Suppressor macrophage treated with lipopolysaccharide for 1 hour (primary cell): ENCODE measurements around the gene MYMX.
A peak's percentile ranks its signal among the peaks of the same experiment; 100 is the strongest.
"Not testable (repeated sequence)": the region's sequence is repeated elsewhere in the genome, so short reads cannot be mapped to it uniquely, and the experiment has no call there.

Source experiments
- DNase-seq, 3 donors: peaks; one replicate each; pipeline ENCODE4 v3.0.0-alpha.2; 2020 to 2022

Gene MYMX

GRCh38 chr6:44188819-44189218, 27.9 kb upstream of the MYMX start:
- DNase-seq = no peak

DNA sequence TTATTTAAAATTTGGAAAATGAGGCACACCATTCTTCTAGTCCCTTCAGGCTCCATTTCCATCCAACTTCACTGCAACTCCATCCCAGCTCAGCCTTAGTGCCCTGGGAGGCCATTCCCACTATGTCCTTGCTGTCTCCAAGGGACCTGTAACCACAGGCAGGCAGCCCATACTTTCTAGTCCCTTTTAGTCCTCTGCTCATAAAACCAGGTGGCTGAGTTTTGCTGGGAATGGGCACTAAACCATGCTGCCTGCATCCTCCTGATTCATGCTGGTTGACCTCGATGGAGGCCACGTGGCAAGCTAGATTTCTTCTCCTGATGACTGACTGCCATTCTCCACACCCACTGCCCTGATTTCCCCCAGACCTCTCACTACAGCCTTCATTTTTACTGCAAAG, 27.5 kb upstream of the MYMX start:
- DNase-seq = no peak

DNA sequence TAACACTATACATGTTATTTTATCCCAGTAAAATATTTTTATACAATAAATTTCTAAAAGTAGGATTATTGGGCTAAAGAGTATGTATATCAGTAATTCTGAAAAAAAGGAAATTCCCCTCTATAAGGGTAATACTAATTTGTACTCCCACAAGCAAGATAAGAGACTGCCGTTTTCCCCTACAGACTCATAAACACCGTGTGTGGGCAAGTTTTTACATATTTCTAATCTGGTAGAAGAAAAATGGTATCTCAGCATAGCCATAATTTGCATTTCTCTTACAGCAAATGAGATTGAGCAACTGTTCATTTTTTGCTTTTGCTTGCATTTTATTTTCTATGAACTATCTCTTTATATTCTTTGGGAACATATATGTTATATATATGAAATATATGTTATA, 26.0 kb upstream of the MYMX start:
- DNase-seq = peak in 1 of 3 donors; percentile 60

DNA sequence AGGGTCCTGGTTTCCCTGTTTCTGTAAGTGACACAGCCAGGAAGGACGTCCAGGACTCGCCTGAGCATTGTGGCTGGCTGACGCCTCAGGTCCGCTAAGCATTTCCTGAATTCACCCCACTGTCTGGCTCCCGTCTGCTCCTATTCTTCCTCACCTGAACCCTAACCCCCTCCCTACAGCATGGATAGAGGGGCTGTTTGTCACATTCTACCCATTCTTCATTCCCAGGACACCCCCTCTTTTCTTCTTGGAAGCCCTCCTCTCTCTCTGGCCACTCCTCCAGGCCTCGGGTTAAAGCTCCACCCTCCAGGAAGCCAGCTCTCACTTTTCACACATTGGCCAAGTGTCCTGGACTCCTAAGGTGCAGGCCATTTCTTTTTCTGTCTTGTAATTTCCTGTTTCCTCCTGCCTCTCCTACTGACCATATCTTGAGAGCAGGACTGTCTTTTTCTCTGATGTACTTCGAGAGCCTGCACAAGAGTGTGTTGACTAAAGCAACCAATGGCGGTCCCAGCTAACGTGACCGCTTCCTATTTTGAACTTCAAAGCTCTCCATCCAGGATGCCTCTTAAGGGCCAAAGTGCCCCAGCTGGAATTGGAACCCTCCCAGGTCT, 24.2 kb upstream of the MYMX start:
- DNase-seq = no peak

GRCh38 chr6:44193307-44193910, 23.3 kb upstream of the MYMX start:
- DNase-seq = no peak

DNA sequence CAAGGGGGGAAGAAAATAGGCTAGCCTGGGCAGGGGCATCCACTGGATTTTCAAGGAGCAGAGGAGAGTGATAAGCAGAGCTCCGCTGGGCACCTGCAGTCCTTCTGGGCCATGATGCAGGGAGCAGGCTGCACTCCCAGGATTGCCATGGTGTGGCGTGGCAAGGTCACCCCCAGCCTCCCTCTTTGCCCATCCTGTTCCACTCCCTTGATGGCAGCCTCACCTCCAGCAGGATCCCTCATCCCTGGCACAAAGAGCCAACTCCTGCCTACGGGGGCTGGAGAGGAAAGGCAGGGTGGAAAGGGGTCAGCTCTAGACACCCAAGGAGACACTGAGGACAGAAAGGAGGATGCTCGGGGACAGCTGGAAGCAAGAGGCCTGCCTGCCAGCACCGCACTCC, 22.4 kb upstream of the MYMX start:
- no peak for DNase-seq

DNA sequence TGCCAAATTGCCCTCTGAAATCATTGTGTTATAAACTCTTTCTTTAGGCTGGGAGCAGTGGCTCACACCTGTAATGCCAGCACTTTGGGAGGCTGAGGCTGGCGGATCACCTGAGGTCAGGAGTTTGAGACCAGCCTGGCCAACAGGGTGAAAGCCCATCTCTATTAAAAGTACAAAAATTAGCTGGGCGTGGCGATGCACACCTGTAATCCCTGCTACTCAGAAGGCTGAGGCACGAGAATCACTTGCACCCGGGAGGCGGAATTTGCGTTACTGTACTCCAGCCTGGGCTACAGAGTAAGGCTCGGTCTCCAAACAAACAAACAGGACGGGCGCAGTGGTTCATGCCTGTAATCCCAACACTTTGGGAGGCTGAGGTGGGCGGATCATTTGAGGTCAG, 20.4 kb upstream of the MYMX start:
- DNase-seq = not testable (repeated sequence)

DNA sequence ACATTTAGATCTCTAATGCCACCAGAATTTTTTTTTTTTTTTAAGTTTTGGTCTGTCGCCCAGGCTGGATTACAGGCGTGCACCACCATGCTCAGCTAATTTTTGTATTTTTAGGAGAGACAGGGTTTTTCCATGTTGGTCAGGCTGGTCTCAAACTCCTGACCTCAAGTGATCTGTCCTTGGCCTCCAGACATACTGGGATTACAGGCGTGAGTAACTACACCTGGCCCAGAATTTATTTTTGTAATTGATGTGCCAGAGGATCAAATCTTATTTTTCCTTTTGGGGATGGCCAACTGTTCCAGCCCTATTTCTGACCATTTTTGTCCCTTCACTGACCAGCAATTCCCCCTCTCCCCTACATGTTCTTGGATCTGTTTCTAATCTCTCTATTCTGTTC, 18.0 kb upstream of the MYMX start:
- no peak for DNase-seq

DNA sequence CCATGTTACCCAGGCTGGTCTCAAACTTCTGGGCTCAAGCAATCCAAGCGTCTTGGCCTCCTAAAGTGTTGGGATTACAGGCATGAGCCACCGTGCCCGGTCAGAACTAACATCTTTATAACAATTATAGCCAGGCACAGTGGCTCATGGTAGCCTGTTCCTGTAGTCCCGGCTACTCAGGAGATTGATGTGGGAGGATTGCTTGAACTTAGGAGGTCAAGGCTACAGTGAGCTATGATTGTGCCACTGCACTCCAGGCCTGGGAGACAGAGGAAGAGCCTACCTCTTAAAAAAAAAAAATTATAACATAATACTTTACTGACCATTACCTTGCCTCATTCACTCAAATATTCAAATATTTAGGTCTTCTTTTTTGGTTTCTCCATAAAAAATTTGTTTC, 16.8 kb upstream of the MYMX start:
- DNase-seq = no peak

DNA sequence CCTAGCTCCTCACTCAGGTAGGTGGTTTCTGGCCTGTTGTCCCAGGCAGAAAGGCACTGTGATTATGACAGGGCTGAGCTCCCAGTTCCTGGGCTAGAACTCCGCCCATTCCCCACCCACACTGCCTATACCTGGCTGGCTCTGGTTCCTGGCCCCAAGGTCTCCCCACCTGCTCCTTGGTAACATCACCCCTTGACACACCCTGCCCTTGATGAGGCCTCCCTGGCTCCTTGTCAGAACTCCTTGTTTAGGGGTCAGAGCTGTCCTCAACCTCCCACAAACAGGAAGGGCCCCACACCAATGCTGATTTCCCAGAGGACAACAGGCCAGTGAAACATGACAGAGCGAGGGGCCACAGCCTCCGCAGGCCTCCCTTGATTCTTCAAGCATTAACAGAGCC, 15.5 kb upstream of the MYMX start:
- no peak for DNase-seq

GRCh38 chr6:44201638-44202303, 15.0 kb upstream of the MYMX start:
- DNase-seq = no peak

GRCh38 chr6:44202332-44202971, 14.3 kb upstream of the MYMX start:
- no peak for DNase-seq

GRCh38 chr6:44202972-44203750, 13.6 kb upstream of the MYMX start:
- no peak for DNase-seq

DNA sequence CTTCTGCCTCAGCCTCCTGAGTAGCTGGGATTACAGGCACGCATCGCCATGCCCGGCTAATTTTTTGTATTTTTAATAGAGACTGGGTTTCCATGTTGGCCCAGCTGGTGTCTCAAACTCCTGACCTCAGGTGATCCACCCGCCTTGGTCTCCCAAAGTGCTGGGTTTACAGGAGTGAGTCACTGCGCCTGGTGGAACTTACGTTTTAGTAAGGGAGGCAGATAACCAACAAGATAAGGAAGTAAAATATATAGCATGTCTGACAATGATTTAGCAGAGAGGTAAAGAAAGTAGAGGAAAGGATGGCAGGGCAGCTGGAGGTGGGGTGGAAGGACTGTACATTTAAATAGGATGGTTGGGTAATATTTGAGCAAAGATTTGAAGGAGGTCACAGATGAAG, 12.8 kb upstream of the MYMX start:
- no peak for DNase-seq

- no peak for DNase-seq
Observed at GRCh38 chr6:44207966-44208365, 8.8 kb upstream of the MYMX start.

DNA sequence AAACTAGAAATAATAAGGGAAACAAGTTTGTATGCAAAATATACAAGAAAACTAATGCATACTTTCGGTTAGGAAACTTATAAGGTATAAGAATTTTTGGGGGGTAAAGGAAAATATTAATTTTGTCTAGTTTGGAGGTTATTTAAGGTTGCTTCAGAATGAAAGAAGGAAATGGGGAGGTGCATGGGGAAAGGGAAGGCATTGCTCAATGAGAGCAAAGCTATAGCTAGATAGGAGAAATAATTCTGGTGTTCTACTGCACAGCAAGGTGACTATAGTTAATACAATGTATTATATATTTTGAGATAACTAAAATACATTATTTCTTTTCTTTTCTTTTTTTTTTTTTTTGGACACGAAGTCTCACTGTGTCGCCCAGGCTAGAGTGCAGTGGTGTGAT, 5.4 kb upstream of the MYMX start:
- peak in 2 of 3 donors; percentile 28 to 45 for DNase-seq

- no peak for DNase-seq
Observed at GRCh38 chr6:44214307-44214706, 2.4 kb upstream of the MYMX start.

GRCh38 chr6:44217332-44218143, 812 bp downstream of the MYMX start:
- DNase-seq = no peak

DNA sequence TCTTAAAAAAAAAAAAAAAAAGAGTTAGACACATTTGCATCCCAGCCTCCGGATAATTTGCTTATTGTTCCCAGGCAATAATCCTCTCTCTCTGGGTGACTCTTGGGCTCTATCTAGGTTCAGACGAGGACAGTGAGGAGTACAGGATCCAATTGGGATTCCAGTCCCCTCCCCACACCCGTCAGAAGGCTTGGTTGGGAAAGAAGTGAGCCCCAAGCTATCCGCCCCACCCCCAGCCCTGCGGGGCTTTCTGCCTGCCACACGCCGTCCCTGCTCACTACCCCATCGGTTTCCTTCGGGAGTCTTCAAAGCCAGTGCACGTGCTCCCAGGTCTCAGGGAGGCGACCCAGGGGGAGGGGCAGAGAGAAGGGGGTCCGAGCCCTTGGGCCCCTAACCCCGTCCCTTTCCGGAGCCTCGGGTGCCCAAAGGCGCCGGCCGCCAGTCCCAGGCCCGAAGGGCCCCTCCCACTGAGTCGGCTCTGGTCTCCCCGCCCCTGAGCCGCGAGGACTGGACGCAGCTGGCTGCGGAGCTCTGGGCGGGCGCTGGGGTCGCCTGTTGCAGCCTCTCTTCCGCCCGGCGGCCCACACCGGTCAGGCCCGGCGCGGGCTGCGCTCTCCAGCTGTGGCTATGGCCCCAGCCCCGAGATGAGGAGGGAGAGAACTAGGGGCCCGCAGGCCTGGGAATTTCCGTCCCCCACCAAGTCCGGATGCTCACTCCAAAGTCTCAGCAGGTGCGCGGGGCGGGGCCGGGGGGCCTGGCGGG, 2.5 kb downstream of the MYMX start:
- DNase-seq = peak; percentile 58 to 80 (median 65)

DNA sequence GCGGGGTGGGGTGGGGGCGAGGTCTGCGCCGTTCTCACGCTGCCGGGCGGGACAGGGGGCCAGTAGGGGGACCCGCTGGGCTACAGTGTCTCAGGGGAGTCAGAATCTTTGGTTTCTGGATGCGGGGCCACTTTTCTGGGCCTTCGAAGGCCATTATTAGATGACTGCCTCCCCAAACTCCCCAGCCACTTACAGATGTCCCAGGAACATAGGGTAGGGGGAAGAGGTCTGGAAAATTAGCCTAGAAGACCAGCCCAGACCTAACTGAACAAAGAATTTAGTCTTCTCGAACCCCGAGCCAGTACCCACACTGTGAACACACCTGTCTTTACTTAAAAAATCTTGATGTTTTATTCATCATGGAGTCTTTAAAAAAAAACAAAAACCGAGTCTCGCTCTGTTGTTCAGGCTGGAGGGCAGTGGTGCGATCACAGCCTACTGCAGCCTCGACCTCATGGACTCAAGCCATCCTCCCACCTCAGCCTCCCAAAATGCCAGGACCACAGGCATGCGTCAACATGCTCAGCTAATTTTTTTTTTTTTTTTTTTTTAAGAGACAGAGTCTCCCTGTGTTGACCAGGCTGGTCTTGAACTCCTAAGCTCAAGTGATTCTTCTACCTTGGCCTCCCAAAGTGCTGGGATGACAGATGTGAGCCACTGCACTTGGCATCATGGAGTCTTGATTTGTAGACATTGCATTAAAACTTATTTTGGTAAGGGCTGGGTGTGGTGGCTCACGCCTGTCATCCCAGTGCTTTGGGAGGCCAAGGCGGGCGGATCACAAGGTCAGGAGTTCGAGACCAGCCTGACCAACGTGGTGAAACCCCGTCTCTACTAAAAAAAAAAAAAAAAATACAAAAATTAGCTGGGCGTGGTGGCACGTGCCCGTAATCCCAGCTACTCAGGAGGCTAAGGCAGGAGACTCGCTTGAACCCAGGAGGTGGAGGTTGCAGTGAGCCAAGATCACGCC, 3.4 kb downstream of the MYMX start:
- DNase-seq = no peak
